Uterus (tissue), 4 donors: ENCODE results near the gene ZNF682. TPM values are rescaled to one million over a fixed set of nuclear protein-coding genes. Genes with fewer than 3 reads are reported as not detected.

Experiments
- DNase-seq, 2 donors: peaks; one replicate each; pipeline ENCODE4 v3.0.0-alpha.2; 2019 to 2020
- H3K27ac ChIP-seq, 2 donors: fragments of 200-600 bp; sonication (generic); 1 replicate in 1 of 2; 2 replicates in 1 of 2; pipeline ENCODE4 v1.5.1; 2016 to 2018
- H3K27me3 ChIP-seq, 2 donors: fragments of 200-600 bp; sonication (generic); one replicate each; pipeline ENCODE4 v1.5.1; 2018 to 2019; ENCODE audit warnings: control low read depth in 1 of 2
- H3K36me3 ChIP-seq, 2 donors: fragments of 200-600 bp; sonication (generic); one replicate each; pipeline ENCODE4 v1.5.1; 2019; ENCODE audit warnings: control low read depth in 1 of 2
- H3K4me1 ChIP-seq, 2 donors: fragments of 200-600 bp; sonication (generic); one replicate each; pipeline ENCODE4 v1.5.1; 2018 to 2019; ENCODE audit warnings: control low read depth in 1 of 2
- H3K4me3 ChIP-seq, 2 donors: fragments of 200-600 bp; sonication (generic); 1 replicate in 1 of 2; 2 replicates in 1 of 2; pipeline ENCODE4 v1.5.1; 2018 to 2019; ENCODE audit warnings: mild to moderate bottlenecking in 1 of 2
- H3K9me3 ChIP-seq, 2 donors: fragments of 200-600 bp; sonication (generic); one replicate each; pipeline ENCODE4 v1.5.1; 2019; ENCODE audit warnings: control low read depth in 1 of 2
- POLR2A ChIP-seq, 2 donors: fragments of 450-650 bp; IDR thresholded peaks; one replicate each; pipeline ENCODE4 v1.6.1; 2016; ENCODE audit warnings: antibody characterized with exemption in 2 of 2, mild to moderate bottlenecking in 1 of 2, moderate library complexity in 1 of 2
- intact Hi-C: fragments of 100-400 bp; cut with DNase I; formaldehyde crosslinking; loops from one replicate; pipeline ENCODE4 v1.15.1; 2023; ENCODE audit warnings: low total_unique reads
- small RNA-seq: library from RNA; depleted of rRNA; stranded (forward); fragments of <200 nt; gene quantifications from one replicate; pipeline ENCODE3, GENCODE V24; 2016
- total RNA-seq, 4 donors: library from RNA; depleted of rRNA in 3 of 4; stranded (reverse); fragments of >200 nt in 3 of 4; gene quantifications; one replicate each; pipeline versions ENCODE4 v1.1.0 to v1.2.4, GENCODE V29; 2014 to 2023
- TF ChIP-seq, protein P1 (sequence below), 4 experiments: fragments of 200-600 bp in 2 of 4; fragments of 450-650 bp in 2 of 4; sonication (generic) in 2 of 4; IDR thresholded peaks; one replicate each; pipeline ENCODE4 v1.5.1; 2016 to 2019; ENCODE audit warnings: antibody characterized with exemption in 4 of 4, mild to moderate bottlenecking in 2 of 4, moderate library complexity in 1 of 4
- donor health status: DM: yes; HTN: yes; CAD: no.

The ZNF682 gene
- total RNA-seq, 4 donors from 2014 or later = 1.3 to 6.8 (median 4.9) TPM

DNA sequence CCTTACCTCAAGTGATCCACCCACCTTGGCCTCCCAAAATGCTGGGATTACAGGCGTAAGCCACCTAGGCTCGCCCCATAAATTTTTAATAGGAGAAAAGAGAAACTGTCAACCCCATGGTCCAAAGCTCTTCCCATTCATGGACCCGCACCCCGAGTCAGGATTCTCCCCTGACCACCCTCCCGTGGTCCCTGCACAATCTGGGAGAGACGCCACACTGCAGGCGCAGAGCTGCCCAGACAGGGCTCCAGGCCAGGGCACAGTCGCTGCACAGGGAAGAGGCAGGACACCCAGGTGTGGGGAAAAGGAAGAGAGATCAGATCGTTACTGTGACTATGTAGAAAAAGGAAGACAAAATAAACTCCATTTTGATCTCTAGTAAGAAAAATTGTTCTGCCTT, 84.1 kb downstream of the ZNF682 start:
- H3K27me3 ChIP-seq = no peaks in the 10 kb centered on the region
- TF ChIP-seq POLR2A (IDR thresholded peaks at IDR 0.05) = no peak
- TF ChIP-seq, protein P1, sequence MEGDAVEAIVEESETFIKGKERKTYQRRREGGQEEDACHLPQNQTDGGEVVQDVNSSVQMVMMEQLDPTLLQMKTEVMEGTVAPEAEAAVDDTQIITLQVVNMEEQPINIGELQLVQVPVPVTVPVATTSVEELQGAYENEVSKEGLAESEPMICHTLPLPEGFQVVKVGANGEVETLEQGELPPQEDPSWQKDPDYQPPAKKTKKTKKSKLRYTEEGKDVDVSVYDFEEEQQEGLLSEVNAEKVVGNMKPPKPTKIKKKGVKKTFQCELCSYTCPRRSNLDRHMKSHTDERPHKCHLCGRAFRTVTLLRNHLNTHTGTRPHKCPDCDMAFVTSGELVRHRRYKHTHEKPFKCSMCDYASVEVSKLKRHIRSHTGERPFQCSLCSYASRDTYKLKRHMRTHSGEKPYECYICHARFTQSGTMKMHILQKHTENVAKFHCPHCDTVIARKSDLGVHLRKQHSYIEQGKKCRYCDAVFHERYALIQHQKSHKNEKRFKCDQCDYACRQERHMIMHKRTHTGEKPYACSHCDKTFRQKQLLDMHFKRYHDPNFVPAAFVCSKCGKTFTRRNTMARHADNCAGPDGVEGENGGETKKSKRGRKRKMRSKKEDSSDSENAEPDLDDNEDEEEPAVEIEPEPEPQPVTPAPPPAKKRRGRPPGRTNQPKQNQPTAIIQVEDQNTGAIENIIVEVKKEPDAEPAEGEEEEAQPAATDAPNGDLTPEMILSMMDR (IDR thresholded peaks at IDR 0.05) = no peak
- H3K36me3 ChIP-seq = no peaks in the 10 kb centered on the region
- no peaks in the 10 kb centered on the region for H3K9me3 ChIP-seq
- DNase-seq = no peak
- H3K4me3 ChIP-seq = no peak overlapping the region
- intact Hi-C loops = no loop called here
- H3K4me1 ChIP-seq = no peaks in the 10 kb centered on the region
- H3K27ac ChIP-seq = no peak overlapping the region

Small RNA genes within 50 kb of the gene (small RNA-seq; reads per million reads assigned to genes)
- not detected for gene AC006539.3

Other genes with a start within 250 kb of the ZNF682 start
- 10 to 100 TPM; 18.7 to 90.3 (median 44.9) TPM for gene ZNF506, start 217.8 kb downstream of the ZNF682 start, total RNA-seq
- 10 to 100 TPM; 10.1 to 24.7 (median 19.0) TPM for gene ZNF253, start 173.6 kb downstream of the ZNF682 start, total RNA-seq
- gene ZNF93, start 138.6 kb downstream of the ZNF682 start, total RNA-seq = 10 to 100 TPM in 1 of 4 donors, 1 to 10 TPM in 2, under 1 TPM in 1; 0.29 to 29.6 (median 8.6) TPM
- gene ZNF90, start 38.5 kb upstream of the ZNF682 start, total RNA-seq = 1 to 10 TPM in 2 of 4 donors, under 1 TPM in 2; 0.29 to 9.8 (median 2.8) TPM
- 10 to 100 TPM in 1 of 4 donors, 1 to 10 TPM in 3; 2.8 to 16.9 (median 6.3) TPM for gene ZNF486, start 127.7 kb upstream of the ZNF682 start, total RNA-seq